ENCODE measurements around the gene SLC1A3. TPM values are rescaled to one million over a fixed set of nuclear protein-coding genes. Genes with fewer than 3 reads are reported as not detected.

The SLC1A3 gene
- total and polyA plus RNA-seq, 2 of the 4 experiments (the other 2 are of a cell fraction), result 0.27 to 1.3 TPM

GRCh38 chr5:36701085-36701698, 94.8 kb downstream of the SLC1A3 start:
- Histone ChIP-seq H2AFZ (replicated peaks; ENCODE audit: low read length, poor library complexity) (no peak overlapping the region), H4K91ac (ENCODE audit: insufficient read depth, low read depth, low read length) (no peak overlapping the region), H2AK5ac (ENCODE audit: low read depth, low read length) (no peak overlapping the region), H3K9ac (ENCODE audit: low read depth, low read length) (no peak overlapping the region), H3K18ac (ENCODE audit: low read depth, low read length) (no peak overlapping the region), H4K5ac (ENCODE audit: low read depth, low read length) (no peak overlapping the region), H2AK9ac (replicated peaks; ENCODE audit: low read depth, low read length, poor library complexity) (no peak overlapping the region), H3K79me1 (ENCODE audit: low read depth in 1 of 2, low read length in 2 of 2) (no peaks in the 10 kb centered on the region), H2BK5ac (ENCODE audit: low read depth, low read length, poor library complexity, severe bottlenecking) (no peak overlapping the region), H3K9me1 (ENCODE audit: insufficient read depth, low read length) (no peaks in the 10 kb centered on the region), H2BK20ac (ENCODE audit: low read depth, low read length) (no peak overlapping the region), H3K36me3 (ENCODE audit: control insufficient read depth, insufficient read depth, low read length) (no peaks in the 10 kb centered on the region), H3K27ac (ENCODE audit: insufficient read depth, low read length) (no peak overlapping the region), H3K14ac (replicated peaks; ENCODE audit: low read depth, low read length) (no peak overlapping the region), H2BK120ac (ENCODE audit: low read depth, low read length) (no peak overlapping the region), H2BK15ac (ENCODE audit: low read depth, low read length) (no peak overlapping the region), H3K4me3 (ENCODE audit: insufficient read depth, low read depth, low read length) (no peak overlapping the region), H3K4me2 (ENCODE audit: low read depth, low read length) (no peak overlapping the region), H3K4ac (ENCODE audit: low read depth, low read length) (no peak overlapping the region), H4K8ac (ENCODE audit: low read depth in 2 of 2, low read length in 2 of 2) (no peak overlapping the region), H3K23ac (ENCODE audit: low read depth, low read length) (no peak overlapping the region), H4K20me1 (ENCODE audit: insufficient read depth, low read length) (no peaks in the 10 kb centered on the region), H3K56ac (ENCODE audit: extremely low read depth, insufficient read depth, low read length) (no peak overlapping the region), H3K27me3 (ENCODE audit: control insufficient read depth, insufficient read depth, low read length) (peaks cover 41% of the 10 kb centered on the region), H3K9me3 (ENCODE audit: control insufficient read depth, insufficient read depth, low read length) (no peaks in the 10 kb centered on the region), H3K4me1 (ENCODE audit: control insufficient read depth, insufficient read depth, low read length) (no peaks in the 10 kb centered on the region)
- POLR2A ChIA-PET (ENCODE audit: unreplicated experiment), result no interaction called here
- BruUV-seq (replicated peaks), result no TSS peak
- intact Hi-C loops (cut with micrococcal nuclease), result no loop called here
- CTCF ChIA-PET, result no interaction called here
- TF ChIP-seq MAFK (IDR thresholded peaks at IDR 0.05; ENCODE audit: low read depth, low read length) (no peak), NFE2L2 (IDR thresholded peaks at IDR 0.05; ENCODE audit: low read depth, low read length) (no peak), RAD21 (IDR thresholded peaks at IDR 0.05; ENCODE audit: low read length) (no peak), FOS (IDR thresholded peaks at IDR 0.05; ENCODE audit: low read depth, low read length) (no peak), RCOR1 (IDR thresholded peaks at IDR 0.05; ENCODE audit: insufficient replicate concordance, low read length) (no peak), MAZ (IDR thresholded peaks at IDR 0.05; ENCODE audit: borderline replicate concordance, low read depth, low read length) (no peak), SMC3 (IDR thresholded peaks at IDR 0.05; ENCODE audit: low read depth, low read length) (no peak), MXI1 (IDR thresholded peaks at IDR 0.05; ENCODE audit: borderline replicate concordance, low read depth, low read length) (no peak), RFX5 (IDR thresholded peaks at IDR 0.05; ENCODE audit: low read depth, low read length) (no peak), CEBPB (IDR thresholded peaks at IDR 0.05; ENCODE audit: low read depth, low read length) (no peak), BHLHE40 (IDR thresholded peaks at IDR 0.05; ENCODE audit: low read depth, low read length) (no peak)
- TF ChIP-seq, protein P1, sequence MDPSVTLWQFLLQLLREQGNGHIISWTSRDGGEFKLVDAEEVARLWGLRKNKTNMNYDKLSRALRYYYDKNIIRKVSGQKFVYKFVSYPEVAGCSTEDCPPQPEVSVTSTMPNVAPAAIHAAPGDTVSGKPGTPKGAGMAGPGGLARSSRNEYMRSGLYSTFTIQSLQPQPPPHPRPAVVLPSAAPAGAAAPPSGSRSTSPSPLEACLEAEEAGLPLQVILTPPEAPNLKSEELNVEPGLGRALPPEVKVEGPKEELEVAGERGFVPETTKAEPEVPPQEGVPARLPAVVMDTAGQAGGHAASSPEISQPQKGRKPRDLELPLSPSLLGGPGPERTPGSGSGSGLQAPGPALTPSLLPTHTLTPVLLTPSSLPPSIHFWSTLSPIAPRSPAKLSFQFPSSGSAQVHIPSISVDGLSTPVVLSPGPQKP (IDR thresholded peaks at IDR 0.05; ENCODE audit: borderline replicate concordance, low read depth, low read length), result no peak
- TF ChIP-seq, protein P2, sequence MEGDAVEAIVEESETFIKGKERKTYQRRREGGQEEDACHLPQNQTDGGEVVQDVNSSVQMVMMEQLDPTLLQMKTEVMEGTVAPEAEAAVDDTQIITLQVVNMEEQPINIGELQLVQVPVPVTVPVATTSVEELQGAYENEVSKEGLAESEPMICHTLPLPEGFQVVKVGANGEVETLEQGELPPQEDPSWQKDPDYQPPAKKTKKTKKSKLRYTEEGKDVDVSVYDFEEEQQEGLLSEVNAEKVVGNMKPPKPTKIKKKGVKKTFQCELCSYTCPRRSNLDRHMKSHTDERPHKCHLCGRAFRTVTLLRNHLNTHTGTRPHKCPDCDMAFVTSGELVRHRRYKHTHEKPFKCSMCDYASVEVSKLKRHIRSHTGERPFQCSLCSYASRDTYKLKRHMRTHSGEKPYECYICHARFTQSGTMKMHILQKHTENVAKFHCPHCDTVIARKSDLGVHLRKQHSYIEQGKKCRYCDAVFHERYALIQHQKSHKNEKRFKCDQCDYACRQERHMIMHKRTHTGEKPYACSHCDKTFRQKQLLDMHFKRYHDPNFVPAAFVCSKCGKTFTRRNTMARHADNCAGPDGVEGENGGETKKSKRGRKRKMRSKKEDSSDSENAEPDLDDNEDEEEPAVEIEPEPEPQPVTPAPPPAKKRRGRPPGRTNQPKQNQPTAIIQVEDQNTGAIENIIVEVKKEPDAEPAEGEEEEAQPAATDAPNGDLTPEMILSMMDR (conservative IDR thresholded peaks at IDR 0.05; ENCODE audit: low read depth, low read length), result no peak
- dilution Hi-C loops (cut with HindIII; ENCODE audit: low sequenced_read_pairs, unreplicated experiment), result no loop called here
- ATAC-seq (ENCODE audit: low read depth), result no peak
- in situ Hi-C loops (cut with MboI; ENCODE audit: low sequenced_read_pairs), result no loop called here
- DNase-seq, result no peak
- WGBS, 2 experiments (ENCODE audit: extremely low coverage in 2 of 2, insufficient read length in 1 of 2), result no CpG with 5 or more reads among the region's 4 CpGs
